Suppressor macrophage treated with lipopolysaccharide for 4 hours (primary cell): Measurements from ENCODE around the gene HYI.

Source experiments
- DNase-seq: peaks from one replicate; pipeline ENCODE4 v3.0.0-alpha.2; 2020

HYI gene

GRCh38 chr1:43444151-43444828, 9.4 kb downstream of the HYI start:
- DNase-seq: no peak

- DNase-seq: no peak
These were observed 10.4 kb downstream of the HYI start for GRCh38 chr1:43443197-43443946.

DNA sequence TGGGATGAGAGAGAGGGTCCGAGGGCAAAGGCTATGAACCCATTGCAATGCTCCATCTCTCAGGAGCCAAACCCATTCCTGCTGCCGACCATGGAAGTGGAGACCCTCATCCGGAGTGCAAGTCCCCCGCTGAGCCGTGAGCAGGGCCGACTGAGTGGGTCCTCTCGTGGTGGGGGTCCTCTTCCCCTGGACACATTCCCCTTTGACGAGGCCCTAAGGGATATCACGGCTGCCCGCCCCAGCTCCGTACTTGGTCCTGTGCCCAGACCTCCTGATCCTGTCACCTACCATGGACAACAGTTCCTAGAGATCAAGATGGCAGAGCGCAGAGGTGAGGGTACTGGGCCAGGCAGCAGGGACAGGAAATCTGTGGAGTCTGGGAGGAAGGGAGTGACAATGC, 11.0 kb downstream of the HYI start:
- no peak for DNase-seq

DNA sequence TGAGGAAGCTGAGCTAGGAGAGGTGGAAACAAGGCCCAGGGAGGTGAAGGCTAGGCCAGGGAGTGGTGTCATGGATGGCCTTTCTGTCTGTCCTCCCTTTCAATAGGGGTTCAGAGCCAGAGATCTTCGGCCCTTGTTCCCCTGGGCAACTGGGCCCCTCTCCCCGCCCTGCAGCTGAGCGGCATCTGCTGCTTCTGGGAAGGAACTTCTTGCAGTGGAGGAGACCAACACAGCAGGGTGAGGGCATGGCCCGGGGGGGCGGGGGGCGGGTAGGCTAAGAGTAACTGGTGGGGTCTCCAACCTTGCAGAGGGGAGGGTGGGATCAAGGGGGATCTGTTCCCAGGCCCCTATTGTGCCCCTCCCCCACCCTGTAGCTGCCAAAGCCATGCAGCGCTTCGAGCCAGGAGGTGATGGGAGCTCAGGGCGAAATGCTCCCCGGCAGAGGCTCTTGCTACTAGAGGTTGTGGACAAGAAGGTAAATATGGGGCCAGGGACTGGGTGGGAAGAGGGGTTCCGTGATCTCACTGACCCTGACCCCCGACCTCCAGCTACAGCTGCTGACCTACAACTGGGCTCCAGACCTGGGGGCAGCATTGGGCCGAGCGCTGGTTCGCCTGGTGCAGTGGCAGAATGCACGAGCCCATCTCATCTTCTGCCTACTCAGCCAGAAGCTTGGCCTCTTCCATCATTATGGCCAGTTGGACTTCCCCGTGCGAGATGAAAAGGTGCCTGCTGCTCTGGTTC, 11.7 kb downstream of the HYI start:
- DNase-seq: no peak

GRCh38 chr1:43441166-43441893, 12.4 kb downstream of the HYI start:
- DNase-seq: no peak

- no peak for DNase-seq
These were observed 13.4 kb downstream of the HYI start for GRCh38 chr1:43440358-43440757.

- DNase-seq: no peak
These were observed 13.9 kb downstream of the HYI start for GRCh38 chr1:43439781-43440180.

DNA sequence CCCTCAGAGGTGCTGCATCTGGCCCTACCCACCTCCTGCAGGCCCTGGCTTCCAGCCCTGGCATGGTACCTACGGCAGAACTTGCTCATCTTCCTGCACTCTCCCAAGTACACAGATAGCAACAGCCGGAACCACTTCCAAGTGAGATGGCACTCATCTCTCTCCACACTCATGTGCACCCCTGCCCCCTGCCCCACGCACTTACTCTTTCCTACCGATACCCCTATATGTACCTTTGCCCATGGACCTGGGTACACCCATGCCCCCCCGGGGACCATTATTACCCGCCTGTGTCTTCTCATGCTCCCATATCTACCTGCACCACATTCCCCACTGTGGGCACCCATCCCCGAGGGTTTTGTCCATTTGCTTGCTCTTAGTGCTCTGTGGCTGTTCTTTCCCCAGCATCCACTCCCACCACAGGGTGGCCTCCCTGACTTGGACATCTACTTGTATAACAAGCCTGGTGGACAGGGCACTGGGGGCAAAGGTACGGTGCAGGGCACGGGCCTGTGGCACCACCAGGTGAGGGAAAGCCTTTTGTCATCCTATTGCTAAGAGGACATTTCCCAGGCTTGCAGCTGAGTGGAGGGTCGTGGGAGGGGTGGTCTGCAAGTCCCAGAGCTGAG, 14.7 kb downstream of the HYI start:
- no peak for DNase-seq

GRCh38 chr1:43438576-43438952, 15.2 kb downstream of the HYI start:
- DNase-seq: no peak

DNA sequence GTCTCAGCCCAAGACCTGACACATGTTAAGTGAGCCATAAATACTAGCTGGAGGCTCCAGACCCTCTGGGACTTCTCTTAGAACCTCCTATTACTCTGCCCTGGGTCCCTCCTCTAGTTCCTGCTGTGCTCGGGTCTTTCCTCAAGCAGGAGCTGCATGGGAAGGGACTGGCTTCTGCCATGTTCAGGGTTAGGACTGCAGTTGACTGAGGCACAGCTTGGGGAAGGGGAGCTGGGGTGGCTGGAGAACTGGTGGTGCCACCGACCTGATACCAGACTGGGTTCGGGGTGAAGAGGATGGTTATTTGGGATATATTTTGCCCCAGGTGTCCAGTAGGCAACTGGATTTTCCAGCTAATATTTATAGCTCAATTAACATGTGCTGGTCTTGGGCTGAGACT, 15.7 kb downstream of the HYI start:
- no peak for DNase-seq

DNA sequence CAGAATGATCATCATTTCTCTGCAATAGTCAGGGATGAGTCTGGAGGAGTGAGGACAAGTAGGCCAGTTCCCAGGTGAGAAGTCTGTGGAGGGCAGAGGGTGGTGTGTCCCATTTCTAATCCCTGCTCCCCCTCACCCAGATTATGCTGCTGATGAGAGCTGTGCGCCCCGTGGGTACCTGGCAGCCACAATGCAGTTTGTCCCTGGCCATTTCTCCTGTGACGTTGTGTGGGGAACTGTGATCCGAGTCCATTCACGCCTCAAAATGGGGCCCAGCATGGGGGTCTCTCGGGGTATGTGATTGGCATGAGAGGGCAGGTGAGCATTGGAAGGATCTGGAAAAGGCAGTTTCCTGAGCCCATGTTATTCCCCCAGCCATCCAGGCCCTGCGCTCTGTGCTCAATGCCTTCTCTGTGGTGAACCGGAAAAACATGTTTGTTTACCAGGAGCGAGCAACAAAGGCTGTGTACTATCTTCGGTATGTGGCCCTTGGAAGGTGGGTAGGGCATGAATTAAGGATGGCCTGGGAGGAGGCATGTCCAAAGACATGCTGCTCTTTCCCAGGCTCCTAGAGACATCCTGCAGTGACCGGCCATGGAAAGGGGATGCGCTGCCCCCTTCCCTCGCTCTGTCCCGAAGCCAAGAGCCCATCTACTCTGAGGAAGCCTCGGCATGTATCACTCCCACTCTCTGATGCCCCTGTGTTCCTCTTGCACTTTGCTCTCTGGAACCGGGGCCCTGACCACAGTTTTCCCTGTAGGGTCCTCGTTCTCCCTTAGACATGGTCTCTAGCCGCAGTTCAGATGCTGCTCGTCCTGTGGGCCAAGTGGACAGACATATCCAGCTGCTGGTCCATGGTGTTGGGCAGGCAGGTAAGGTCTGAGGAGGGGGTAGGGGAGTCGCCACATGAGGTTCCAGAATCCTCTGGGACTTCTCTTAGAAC, 16.4 kb downstream of the HYI start:
- DNase-seq: no peak

DNA sequence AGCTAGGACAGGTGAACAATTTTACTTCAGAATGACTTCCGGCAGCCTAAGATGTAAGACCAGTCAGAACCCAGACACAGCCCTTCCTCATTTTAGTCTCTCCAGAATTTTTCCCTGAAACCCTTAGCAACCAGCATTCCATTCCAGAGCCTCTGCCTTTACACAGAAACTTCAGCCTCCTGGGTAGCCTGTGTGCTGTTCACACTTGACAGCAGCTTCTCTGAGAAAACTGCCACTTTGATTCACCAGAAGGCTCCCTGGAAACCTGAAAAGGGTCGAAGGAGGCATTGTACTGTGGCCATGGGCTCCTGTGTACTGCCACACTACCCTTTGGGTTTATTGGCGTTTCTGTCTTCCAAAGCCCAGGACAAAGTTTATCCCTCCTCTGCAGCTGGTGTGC, 17.4 kb downstream of the HYI start:
- no peak for DNase-seq

DNA sequence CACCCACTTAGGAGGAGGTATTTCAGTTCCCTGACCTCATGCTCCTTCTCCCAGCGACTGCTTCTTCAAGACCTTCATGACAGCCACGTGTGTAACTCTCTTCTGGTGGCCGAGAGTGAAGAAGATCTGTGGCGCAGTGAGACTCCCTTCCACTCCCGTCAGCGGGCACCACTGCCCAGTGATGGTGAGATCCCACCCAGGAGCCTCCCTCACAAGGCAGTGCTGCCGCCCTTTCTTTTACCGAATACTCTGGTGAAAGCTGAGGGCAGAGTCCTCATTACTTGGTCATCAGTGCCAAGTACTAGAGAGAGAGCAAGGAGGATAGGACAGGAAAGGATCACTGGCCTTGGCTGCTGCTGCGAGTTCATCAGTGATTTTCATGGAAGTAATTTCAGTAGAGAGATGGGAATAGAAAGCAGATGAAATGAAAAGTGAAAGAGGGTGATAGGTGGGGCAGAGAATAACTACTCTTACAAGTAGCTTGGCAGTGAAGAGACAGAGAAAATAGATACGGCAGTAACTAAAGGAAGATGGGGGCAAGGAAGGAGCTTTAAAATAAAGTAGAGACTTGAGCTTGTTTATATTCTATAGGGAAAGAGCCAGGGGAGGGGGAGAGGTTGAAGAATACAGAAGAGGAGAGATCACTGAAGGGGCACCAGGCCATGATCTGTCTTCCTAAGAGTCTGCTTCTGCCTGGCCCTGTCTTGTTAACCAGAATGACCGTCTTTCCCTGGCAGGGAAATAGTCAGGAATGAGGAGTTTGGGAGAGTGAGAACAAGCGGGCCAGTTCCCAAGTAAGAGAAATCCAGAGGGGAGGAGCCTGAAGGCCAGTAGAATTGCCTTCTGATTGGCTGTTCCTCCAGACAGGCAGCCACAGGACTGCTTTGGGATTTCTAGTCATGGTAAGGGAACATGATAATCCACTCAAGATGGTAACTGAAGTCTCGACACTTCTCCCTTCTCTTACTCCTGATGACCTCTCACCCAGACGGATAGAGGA, 18.3 kb downstream of the HYI start:
- no peak for DNase-seq

DNA sequence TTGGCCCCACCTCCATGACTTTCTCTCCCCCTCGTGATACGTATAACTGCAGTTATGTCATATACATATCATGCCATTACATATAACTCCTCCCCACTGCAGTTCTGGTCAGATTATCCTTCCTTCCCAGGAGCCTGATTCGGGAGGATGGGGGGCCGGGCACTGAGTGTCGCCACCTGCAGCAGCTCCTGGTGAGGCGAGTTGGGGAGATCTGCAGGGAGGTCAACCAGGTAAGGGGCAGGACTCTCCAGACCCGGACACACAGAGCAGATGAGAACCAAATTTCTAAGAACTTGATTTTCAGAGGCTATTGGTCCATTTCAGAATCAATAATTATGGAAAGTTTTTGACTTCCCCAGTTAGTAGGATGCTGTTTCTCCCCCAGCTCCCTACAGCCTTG, 19.5 kb downstream of the HYI start:
- DNase-seq: no peak

DNA sequence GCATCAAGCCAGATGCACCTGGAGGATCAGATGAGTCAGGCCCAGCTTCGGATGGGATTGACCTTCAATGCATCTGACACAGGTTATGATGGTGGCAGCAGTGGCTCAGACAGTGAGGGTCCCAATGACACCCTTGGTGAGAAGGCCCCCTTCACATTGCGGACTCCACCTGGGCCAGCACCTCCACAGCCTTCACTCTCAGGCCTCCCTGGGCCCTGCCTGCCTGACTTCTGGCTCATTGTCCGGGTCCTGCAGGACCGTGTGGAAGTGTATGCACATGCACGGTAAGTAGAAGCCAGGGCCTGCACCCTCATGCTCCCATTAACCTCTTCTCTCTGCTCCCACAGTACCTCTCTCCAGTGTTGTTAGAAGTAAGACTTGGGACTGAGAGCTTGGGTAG, 20.8 kb downstream of the HYI start:
- no peak for DNase-seq

GRCh38 chr1:43432171-43432860, 21.4 kb downstream of the HYI start:
- DNase-seq: no peak

- DNase-seq: no peak
These were observed 22.1 kb downstream of the HYI start for GRCh38 chr1:43431676-43432075.

- DNase-seq: no peak
These were observed 22.9 kb downstream of the HYI start for GRCh38 chr1:43430831-43431230.

DNA sequence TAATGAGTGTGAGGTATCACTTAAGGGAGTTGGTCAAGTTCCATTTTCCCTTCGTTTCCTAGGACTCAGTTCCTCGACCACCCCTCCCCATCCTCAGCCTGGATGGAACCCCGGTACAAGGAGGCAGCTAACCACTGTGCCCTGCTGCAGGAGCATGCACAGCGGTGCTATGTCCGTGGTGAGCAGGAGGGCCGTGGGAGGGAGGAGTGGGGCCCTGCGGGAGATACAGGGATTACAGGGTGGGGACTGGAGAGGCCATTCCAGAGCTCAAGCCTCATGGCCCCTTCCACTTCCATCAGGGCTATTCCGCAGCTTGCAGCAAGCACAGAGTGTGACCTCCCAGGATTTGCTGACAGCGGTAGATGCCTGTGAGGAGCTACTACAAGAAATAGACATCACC, 25.8 kb downstream of the HYI start:
- no peak for DNase-seq

GRCh38 chr1:43427524-43427923, 26.2 kb downstream of the HYI start:
- DNase-seq: no peak
